Uterus (tissue), 4 donors: ENCODE measurements around the gene LYPD6. TPM values are rescaled to one million over a fixed set of nuclear protein-coding genes. Genes with fewer than 3 reads are reported as not detected.

Source experiments
- DNase-seq, 2 donors: peaks; one replicate each; pipeline ENCODE4 v3.0.0-alpha.2; 2019 to 2020
- H3K27ac ChIP-seq, 2 donors: fragments of 200-600 bp; sonication (generic); 1 replicate in 1 of 2; 2 replicates in 1 of 2; pipeline ENCODE4 v1.5.1; 2016 to 2018
- H3K27me3 ChIP-seq, 2 donors: fragments of 200-600 bp; sonication (generic); one replicate each; pipeline ENCODE4 v1.5.1; 2018 to 2019; ENCODE audit warnings: control low read depth in 1 of 2
- H3K36me3 ChIP-seq, 2 donors: fragments of 200-600 bp; sonication (generic); one replicate each; pipeline ENCODE4 v1.5.1; 2019; ENCODE audit warnings: control low read depth in 1 of 2
- H3K4me1 ChIP-seq, 2 donors: fragments of 200-600 bp; sonication (generic); one replicate each; pipeline ENCODE4 v1.5.1; 2018 to 2019; ENCODE audit warnings: control low read depth in 1 of 2
- H3K4me3 ChIP-seq, 2 donors: fragments of 200-600 bp; sonication (generic); 1 replicate in 1 of 2; 2 replicates in 1 of 2; pipeline ENCODE4 v1.5.1; 2018 to 2019; ENCODE audit warnings: mild to moderate bottlenecking in 1 of 2
- H3K9me3 ChIP-seq, 2 donors: fragments of 200-600 bp; sonication (generic); one replicate each; pipeline ENCODE4 v1.5.1; 2019; ENCODE audit warnings: control low read depth in 1 of 2
- CTCF ChIP-seq, 4 experiments: fragments of 200-600 bp in 2 of 4; fragments of 450-650 bp in 2 of 4; sonication (generic) in 2 of 4; IDR thresholded peaks; one replicate each; pipeline ENCODE4 v1.5.1; 2016 to 2019; ENCODE audit warnings: antibody characterized with exemption in 4 of 4, mild to moderate bottlenecking in 2 of 4, moderate library complexity in 1 of 4
- POLR2A ChIP-seq, 2 donors: fragments of 450-650 bp; IDR thresholded peaks; one replicate each; pipeline ENCODE4 v1.6.1; 2016; ENCODE audit warnings: antibody characterized with exemption in 2 of 2, mild to moderate bottlenecking in 1 of 2, moderate library complexity in 1 of 2
- intact Hi-C: fragments of 100-400 bp; cut with DNase I; formaldehyde crosslinking; loops from one replicate; pipeline ENCODE4 v1.15.1; 2023; ENCODE audit warnings: low total_unique reads
- total RNA-seq, 4 donors: library from RNA; depleted of rRNA in 3 of 4; stranded (reverse); fragments of >200 nt in 3 of 4; gene quantifications; one replicate each; pipeline versions ENCODE4 v1.1.0 to v1.2.4, GENCODE V29; 2014 to 2023
- donor health status: DM: yes; HTN: yes; CAD: no.

LYPD6 gene
- total RNA-seq, 4 donors from 2014 or later = 0.29 to 23.7 (median 1.7) TPM

- no peaks in the 10 kb centered on the region for H3K27me3 ChIP-seq
- no peaks in the 10 kb centered on the region for H3K4me1 ChIP-seq
- no peaks in the 10 kb centered on the region for H3K36me3 ChIP-seq
- H3K4me3 ChIP-seq = no peak overlapping the region
- DNase-seq = no peak
- no peaks in the 10 kb centered on the region for H3K9me3 ChIP-seq
- intact Hi-C loops = no loop called here
- no peak overlapping the region for H3K27ac ChIP-seq
- TF ChIP-seq POLR2A (IDR thresholded peaks at IDR 0.05) (no peak), CTCF (IDR thresholded peaks at IDR 0.05) (no peak)
These were observed 100.7 kb downstream of the LYPD6 start for GRCh38 chr2:149430743-149431736.

- TF ChIP-seq CTCF (IDR thresholded peaks at IDR 0.05) (no peak), POLR2A (IDR thresholded peaks at IDR 0.05) (no peak)
- H3K9me3 ChIP-seq = no peaks in the 10 kb centered on the region
- DNase-seq = no peak
- H3K36me3 ChIP-seq = no peaks in the 10 kb centered on the region
- H3K27me3 ChIP-seq = no peaks in the 10 kb centered on the region
- H3K4me3 ChIP-seq = no peak overlapping the region
- intact Hi-C loops = no loop called here
- no peaks in the 10 kb centered on the region for H3K4me1 ChIP-seq
- H3K27ac ChIP-seq = no peak overlapping the region
These were observed 108.1 kb downstream of the LYPD6 start for GRCh38 chr2:149438330-149438960.

- Histone ChIP-seq H3K27ac (no peak overlapping the region), H3K9me3 (no peaks in the 10 kb centered on the region), H3K27me3 (no peaks in the 10 kb centered on the region), H3K36me3 (no peaks in the 10 kb centered on the region), H3K4me1 (no peaks in the 10 kb centered on the region), H3K4me3 (no peak overlapping the region)
- TF ChIP-seq POLR2A (IDR thresholded peaks at IDR 0.05) (no peak), CTCF (IDR thresholded peaks at IDR 0.05) (no peak)
- no peak for DNase-seq
- intact Hi-C loops = no loop called here
These were observed 110.9 kb downstream of the LYPD6 start for GRCh38 chr2:149441255-149441654.

- no peak overlapping the region for H3K4me3 ChIP-seq
- H3K4me1 ChIP-seq = no peaks in the 10 kb centered on the region
- TF ChIP-seq POLR2A (IDR thresholded peaks at IDR 0.05) = no peak
- no peak for TF ChIP-seq CTCF (IDR thresholded peaks at IDR 0.05)
- no peaks in the 10 kb centered on the region for H3K27me3 ChIP-seq
- no peaks in the 10 kb centered on the region for H3K9me3 ChIP-seq
- intact Hi-C loops = no loop called here
- no peaks in the 10 kb centered on the region for H3K36me3 ChIP-seq
- H3K27ac ChIP-seq = no peak overlapping the region
- DNase-seq = no peak
These were observed 112.0 kb downstream of the LYPD6 start for GRCh38 chr2:149442346-149442745.

GRCh38 chr2:149443150-149443549, 112.8 kb downstream of the LYPD6 start:
- Histone ChIP-seq H3K27ac (no peak overlapping the region), H3K4me1 (no peaks in the 10 kb centered on the region), H3K27me3 (no peaks in the 10 kb centered on the region), H3K9me3 (no peaks in the 10 kb centered on the region), H3K36me3 (no peaks in the 10 kb centered on the region), H3K4me3 (no peak overlapping the region)
- no peak for DNase-seq
- TF ChIP-seq CTCF (IDR thresholded peaks at IDR 0.05) (no peak), POLR2A (IDR thresholded peaks at IDR 0.05) (no peak)
- intact Hi-C loops = no loop called here
